ENCODE measurements around the gene ELP5. TPM values are rescaled to one million over a fixed set of nuclear protein-coding genes. Genes with fewer than 3 reads are reported as not detected.

Gene ELP5
- total RNA-seq, 4 donors from 2014 or later = 13.3 to 52.7 (median 26.7) TPM

DNA sequence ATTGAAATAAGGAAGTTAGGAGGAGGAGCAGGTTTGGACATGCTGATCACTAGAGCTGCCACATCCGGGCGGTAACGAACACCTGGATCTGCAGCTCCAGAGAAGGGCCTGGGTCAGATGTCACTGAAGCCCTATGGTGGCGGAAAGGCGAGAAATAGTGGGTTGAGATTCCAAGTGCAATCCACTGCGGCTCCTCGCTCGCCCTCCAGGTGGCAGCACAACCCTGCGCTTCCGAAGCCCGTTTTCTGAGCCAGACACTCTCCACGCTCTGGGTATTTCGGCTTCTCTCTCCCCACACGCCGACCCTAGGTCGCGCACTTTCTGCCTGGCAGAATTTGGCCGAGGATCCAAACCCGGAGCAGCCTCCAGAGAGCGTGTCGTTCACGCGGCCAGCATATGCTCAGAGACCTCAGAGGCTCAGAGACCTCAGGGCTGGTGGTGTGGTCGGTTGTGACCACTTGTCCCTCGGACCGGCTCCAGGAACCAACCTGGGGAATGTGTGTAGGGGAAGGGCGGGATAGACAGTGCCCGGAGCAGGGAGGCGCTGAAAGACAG is 28.6 kb downstream of the ELP5 start:
- ATAC-seq (peak; percentile 50 to 53), DNase-seq (peak; percentile 83 to 91)
- in situ Hi-C loops (cut with MboI; ENCODE audit: low sequenced_read_pairs in 4 of 4) = no loop called here
- TF ChIP-seq, protein P1, sequence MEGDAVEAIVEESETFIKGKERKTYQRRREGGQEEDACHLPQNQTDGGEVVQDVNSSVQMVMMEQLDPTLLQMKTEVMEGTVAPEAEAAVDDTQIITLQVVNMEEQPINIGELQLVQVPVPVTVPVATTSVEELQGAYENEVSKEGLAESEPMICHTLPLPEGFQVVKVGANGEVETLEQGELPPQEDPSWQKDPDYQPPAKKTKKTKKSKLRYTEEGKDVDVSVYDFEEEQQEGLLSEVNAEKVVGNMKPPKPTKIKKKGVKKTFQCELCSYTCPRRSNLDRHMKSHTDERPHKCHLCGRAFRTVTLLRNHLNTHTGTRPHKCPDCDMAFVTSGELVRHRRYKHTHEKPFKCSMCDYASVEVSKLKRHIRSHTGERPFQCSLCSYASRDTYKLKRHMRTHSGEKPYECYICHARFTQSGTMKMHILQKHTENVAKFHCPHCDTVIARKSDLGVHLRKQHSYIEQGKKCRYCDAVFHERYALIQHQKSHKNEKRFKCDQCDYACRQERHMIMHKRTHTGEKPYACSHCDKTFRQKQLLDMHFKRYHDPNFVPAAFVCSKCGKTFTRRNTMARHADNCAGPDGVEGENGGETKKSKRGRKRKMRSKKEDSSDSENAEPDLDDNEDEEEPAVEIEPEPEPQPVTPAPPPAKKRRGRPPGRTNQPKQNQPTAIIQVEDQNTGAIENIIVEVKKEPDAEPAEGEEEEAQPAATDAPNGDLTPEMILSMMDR (IDR thresholded peaks at IDR 0.05 in 4 of 5, conservative IDR thresholded peaks at IDR 0.05 in 1 of 5) = peak; percentile 95 to 99 (median 98)
- peak; percentile 51 for TF ChIP-seq POLR2A (IDR thresholded peaks at IDR 0.05)
- H3K9me3 ChIP-seq = no peaks in the 10 kb centered on the region
- H3K4me3 ChIP-seq = peak overlapping the region; percentile 70 to 80 (median 76)
- peak overlapping the region; percentile 95 to 100 (median 98) for H3K27ac ChIP-seq
- peaks cover 31 to 33% of the 10 kb centered on the region in 2 donors for H3K4me1 ChIP-seq
- intact Hi-C loops (cut with DNase I; ENCODE audit: low total_unique reads) = loop anchor here (1.0 to 5.0 kb wide), 5 partner anchors 16 to 872 kb away; partner anchors contain the start of genes EIF5A, ELP5 and PER1
- H3K27me3 ChIP-seq = no peaks in the 10 kb centered on the region
- H3K36me3 ChIP-seq = peaks cover 0 to 15% of the 10 kb centered on the region in 2 donors

DNA sequence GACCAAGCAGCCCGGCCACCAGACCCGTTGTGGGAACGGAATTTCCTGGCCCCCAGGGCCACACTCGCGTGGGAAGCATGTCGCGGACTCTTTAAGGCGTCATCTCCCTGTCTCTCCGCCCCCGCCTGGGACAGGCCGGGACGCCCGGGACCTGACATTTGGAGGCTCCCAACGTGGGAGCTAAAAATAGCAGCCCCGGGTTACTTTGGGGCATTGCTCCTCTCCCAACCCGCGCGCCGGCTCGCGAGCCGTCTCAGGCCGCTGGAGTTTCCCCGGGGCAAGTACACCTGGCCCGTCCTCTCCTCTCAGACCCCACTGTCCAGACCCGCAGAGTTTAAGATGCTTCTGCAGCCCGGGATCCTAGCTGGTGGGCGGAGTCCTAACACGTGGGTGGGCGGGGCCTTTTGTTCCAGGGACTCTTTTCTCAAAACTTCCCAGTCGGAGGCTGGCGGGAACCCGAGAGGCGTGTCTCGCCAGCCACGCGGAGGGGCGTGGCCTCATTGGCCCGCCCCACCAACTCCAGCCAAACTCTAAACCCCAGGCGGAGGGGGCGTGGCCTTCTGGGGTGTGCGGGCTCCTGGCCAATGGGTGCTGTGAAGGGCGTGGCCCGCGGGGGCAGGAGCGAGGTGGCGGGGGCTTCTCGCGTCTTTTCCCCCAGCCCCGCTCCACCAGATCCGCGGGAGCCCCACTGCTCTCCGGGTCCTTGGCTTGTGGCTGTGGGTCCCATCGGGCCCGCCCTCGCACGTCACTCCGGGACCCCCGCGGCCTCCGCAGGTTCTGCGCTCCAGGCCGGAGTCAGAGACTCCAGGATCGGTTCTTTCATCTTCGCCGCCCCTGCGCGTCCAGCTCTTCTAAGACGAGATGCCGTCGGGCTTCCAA is 29.3 kb downstream of the ELP5 start, which contains the start of gene SLC2A4:
Gene SLC2A4, plus strand, starts transcription at position 645 of the 879 bp plus-strand sequence. Its CDS starts 217 bp downstream, at position 862.
- Histone ChIP-seq H3K9me3 (no peaks in the 10 kb centered on the region), H3K27me3 (no peaks in the 10 kb centered on the region), H3K4me1 (peaks cover 36 to 39% of the 10 kb centered on the region in 2 donors), H3K27ac (peak within 1 kb of the TSS; percentile 95 to 100 (median 98)), H3K36me3 (peaks cover 0 to 23% of the 10 kb centered on the region in 2 donors), H3K4me3 (peak within 1 kb of the TSS; percentile 70 to 80 (median 76))
- DNase-seq (peak; percentile 94 to 98), ATAC-seq (peak; percentile 50 to 53)
- in situ Hi-C loops (cut with MboI; ENCODE audit: low sequenced_read_pairs in 4 of 4) = no loop called here
- intact Hi-C loops (cut with DNase I; ENCODE audit: low total_unique reads) = loop anchor here (1.0 to 5.0 kb wide), 4 partner anchors 26 to 871 kb away; partner anchors contain the start of genes EIF5A, ELP5 and PER1
- peak; percentile 91 to 95 for TF ChIP-seq POLR2A (IDR thresholded peaks at IDR 0.05)
- TF ChIP-seq, protein P1 (IDR thresholded peaks at IDR 0.05 in 4 of 5, conservative IDR thresholded peaks at IDR 0.05 in 1 of 5) = no peak

DNA sequence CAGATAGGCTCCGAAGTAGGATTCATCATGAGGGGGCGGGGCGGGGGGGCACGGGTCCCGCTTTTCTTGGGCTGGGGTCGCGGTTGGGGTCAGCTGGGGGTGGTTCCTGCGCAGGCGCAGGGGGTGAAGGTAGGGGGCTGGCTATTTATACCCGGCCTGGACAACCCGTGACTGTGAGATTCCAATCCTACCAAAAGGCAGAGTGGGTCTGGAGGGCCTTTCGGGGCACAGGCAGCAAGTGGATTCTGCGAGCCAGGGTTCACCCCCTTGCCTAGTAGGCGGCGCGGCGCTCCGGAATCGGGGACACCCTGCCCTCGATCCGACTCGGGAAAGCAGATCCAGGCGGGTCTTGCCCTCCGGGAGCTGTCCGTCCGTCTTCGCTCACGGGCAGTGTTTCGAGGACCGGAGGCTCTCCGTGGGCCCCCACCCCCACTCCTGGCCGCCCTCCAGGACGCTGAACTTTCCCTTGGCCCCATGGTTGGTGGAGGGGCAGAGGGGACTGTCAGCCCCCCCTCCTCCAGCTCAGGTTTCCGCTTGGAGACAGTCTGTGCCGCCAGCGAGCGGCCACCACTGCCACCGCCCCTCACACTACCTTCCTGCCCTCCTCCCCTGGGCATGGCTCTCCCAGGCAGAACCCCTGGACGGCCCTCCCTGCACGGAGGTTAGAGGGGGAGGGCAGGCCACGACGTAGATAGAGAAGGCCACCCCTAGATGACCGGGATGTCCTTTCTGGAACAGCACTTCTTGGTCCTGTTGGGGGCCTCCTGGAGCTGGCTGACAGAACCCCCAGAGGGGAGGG is 30.1 kb downstream of the ELP5 start:
- ATAC-seq (peak; percentile 41 to 42), DNase-seq (peak; percentile 89 to 96)
- Histone ChIP-seq H3K4me1 (peaks cover 40 to 44% of the 10 kb centered on the region in 2 donors), H3K27me3 (no peaks in the 10 kb centered on the region), H3K9me3 (no peaks in the 10 kb centered on the region), H3K4me3 (peak overlapping the region; percentile 70 to 80 (median 76)), H3K36me3 (peaks cover 0 to 28% of the 10 kb centered on the region in 2 donors), H3K27ac (peak overlapping the region; percentile 95 to 100 (median 98))
- in situ Hi-C loops (cut with MboI; ENCODE audit: low sequenced_read_pairs in 4 of 4) = no loop called here
- intact Hi-C loops (cut with DNase I; ENCODE audit: low total_unique reads) = loop anchor here (1.0 to 5.0 kb wide), 4 partner anchors 25 to 870 kb away; partner anchors contain the start of genes EIF5A, ELP5 and PER1
- TF ChIP-seq POLR2A (IDR thresholded peaks at IDR 0.05) = peak; percentile 46 to 47
- TF ChIP-seq, protein P1 (IDR thresholded peaks at IDR 0.05 in 4 of 5, conservative IDR thresholded peaks at IDR 0.05 in 1 of 5) = no peak

DNA sequence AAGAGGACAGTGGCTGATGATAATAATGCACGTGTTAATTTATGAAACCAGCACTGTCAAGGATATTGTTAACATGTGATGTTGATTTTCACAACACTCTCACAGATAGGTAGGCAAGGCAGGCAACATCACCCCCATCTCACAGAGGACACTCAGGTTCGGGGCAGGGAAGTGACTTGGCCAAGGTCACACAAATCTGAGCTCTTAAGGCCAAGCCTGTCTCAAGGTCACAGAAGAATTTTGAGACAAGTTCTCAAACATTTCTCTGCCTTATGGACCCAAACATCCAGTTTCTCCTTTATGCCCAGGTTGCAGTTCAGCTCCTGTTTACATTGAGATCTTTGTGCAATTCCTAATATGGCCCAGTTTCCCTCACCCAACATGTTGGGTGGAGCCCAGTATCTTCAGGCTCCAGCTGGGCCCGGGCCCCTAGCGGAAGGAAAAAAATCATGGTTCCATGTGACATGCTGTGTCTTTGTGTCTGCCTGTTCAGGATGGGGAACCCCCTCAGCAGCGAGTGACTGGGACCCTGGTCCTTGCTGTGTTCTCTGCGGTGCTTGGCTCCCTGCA is 30.8 kb downstream of the ELP5 start:
- DNase-seq (peak; percentile 69 to 80), ATAC-seq (peak; percentile 35 to 52)
- Histone ChIP-seq H3K27ac (peak overlapping the region; percentile 95 to 100 (median 98)), H3K27me3 (no peaks in the 10 kb centered on the region), H3K4me3 (peak overlapping the region; percentile 70 to 80 (median 76)), H3K36me3 (peaks cover 0 to 28% of the 10 kb centered on the region in 2 donors), H3K9me3 (no peaks in the 10 kb centered on the region), H3K4me1 (peaks cover 40 to 44% of the 10 kb centered on the region in 2 donors)
- intact Hi-C loops (cut with DNase I; ENCODE audit: low total_unique reads) = loop anchor here (5.0 kb wide), 1 partner anchor 869 kb away; the partner anchor contains the start of gene PER1
- in situ Hi-C loops (cut with MboI; ENCODE audit: low sequenced_read_pairs in 4 of 4) = no loop called here
- no peak for TF ChIP-seq POLR2A (IDR thresholded peaks at IDR 0.05)
- TF ChIP-seq, protein P1 (IDR thresholded peaks at IDR 0.05 in 4 of 5, conservative IDR thresholded peaks at IDR 0.05 in 1 of 5) = no peak

Data from gastrocnemius medialis (tissue), 4 donors.